ENCODE measurements around the gene NOSIP. TPM values are rescaled to one million over a fixed set of nuclear protein-coding genes. Genes with fewer than 3 reads are reported as not detected.

Gene NOSIP
- polyA plus RNA-seq, 3 donors: 61.0 to 95.7 (median 77.8) TPM

DNA sequence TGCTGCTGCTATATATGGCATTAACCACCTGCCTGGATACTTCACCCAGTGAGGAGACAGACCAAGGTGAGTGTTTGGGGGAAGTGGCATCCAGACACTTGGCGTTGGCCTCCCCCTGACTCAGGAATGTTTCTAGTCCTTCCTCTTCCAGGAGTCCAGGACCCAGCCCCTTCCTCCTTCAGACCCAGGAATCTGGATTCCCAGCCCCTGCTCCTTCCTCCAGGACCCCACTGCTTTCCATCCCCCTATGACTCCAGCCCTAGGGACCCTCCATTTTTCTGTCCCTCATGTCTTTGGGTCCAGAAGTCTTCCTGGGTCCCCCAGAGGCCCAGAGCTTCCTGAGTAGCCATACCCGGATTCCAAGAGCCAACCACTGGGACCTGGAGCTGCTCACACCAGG lies 2.9 kb upstream of the NOSIP start:
- H3K27ac ChIP-seq (ENCODE audit: low read depth, low read length): no peak overlapping the region
- WGBS, 3 donors: 44 to 65% (median 58%) methylated on average over 2 of the region's 2 CpGs

DNA sequence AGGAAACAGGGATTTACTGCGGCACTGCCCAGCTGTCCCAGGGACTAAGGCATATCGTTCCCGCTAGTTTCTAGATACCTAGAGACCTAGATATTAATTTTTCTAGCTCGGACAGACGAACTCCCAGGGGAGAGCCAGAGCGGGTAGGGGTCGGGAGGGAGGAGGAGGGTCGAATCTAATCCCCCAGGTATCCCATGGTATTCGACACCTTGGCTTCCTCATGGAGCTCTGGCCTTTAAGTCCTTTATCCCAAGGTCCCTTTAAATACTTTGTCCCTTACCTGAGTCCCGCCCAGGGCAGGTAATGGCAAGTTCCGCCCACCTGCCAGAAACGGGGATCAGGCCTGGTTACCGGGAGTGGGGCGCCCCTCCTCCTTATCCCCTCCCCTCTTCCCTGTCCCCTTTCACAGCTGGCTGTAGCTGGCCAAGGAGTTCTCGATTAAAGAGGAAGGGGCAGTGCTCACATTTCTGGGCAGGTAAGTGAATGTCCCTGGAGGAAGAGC lies 702 bp upstream of the NOSIP start, which contains the start of gene PRRG2:
TSS of gene PRRG2 (plus strand) at position 310 of the 502 bp plus-strand sequence. CDS start 1,904 bp downstream, outside the sequence.
- H3K27ac ChIP-seq (ENCODE audit: low read depth, low read length): no peak within 1 kb of the TSS
- 8 to 39% (median 37%) methylated on average over 15 of the region's 15 CpGs for WGBS, 3 donors

DNA sequence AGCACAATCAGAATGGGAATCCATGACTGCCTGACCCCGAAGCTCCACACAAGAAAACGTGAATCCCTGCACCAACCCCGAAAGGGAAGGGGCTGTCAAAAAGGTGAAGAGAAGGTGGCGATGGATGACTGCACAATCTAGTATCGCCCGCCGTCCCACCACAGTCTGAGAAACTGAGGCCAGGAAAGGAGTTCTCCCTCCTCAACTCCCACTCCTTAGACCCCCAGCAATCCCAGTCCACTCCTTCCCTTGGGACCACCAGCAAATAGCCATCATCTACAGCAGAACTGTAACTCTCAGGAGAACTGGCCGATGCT lies 451 bp downstream of the NOSIP start:
- H3K27ac ChIP-seq (ENCODE audit: low read depth, low read length): no peak overlapping the region
- 0 to 2% (median 2%) methylated on average over 8 of the region's 8 CpGs for WGBS, 3 donors

- WGBS, 3 donors: 44 to 74% (median 67%) methylated on average over 4 of the region's 4 CpGs
- no peak overlapping the region for H3K27ac ChIP-seq (ENCODE audit: low read depth, low read length)
Observed at GRCh38 chr19:49579193-49579592, 1.2 kb downstream of the NOSIP start.

- WGBS, 3 donors: 90 to 95% (median 93%) methylated on average over 2 of the region's 2 CpGs
Observed at GRCh38 chr19:49574206-49574755, 6.1 kb downstream of the NOSIP start.

GRCh38 chr19:49573425-49573824 lies 6.9 kb downstream of the NOSIP start:
- H3K27ac ChIP-seq (ENCODE audit: low read depth, low read length): no peak overlapping the region

More at GRCh38 chr19:49574206-49574755, 6.1 kb downstream of the NOSIP start:
- H3K27ac ChIP-seq (ENCODE audit: low read depth, low read length): no peak overlapping the region

DNA sequence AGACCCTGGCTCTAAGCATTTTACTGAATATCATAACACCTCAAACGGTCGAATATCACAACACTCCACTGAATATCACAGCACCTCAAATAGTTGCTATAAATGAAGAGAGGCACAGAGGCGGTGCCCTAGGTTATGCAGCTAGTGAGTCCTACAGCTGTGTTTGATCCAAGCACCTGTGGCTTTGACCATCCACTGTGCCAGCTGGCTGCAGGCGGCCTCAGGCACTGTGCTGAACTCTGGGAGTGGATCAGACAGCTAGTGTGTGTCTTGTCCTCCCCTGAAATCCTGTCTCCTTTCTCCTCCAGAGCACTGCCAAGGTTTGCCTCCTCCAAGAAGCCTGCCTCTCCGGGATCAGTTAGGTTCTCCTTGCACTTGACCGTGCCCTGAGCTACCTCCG lies 7.3 kb downstream of the NOSIP start:
- 76 to 93% (median 88%) methylated on average over 7 of the region's 7 CpGs for WGBS, 3 donors

More at GRCh38 chr19:49573425-49573824, 6.9 kb downstream of the NOSIP start:
- 83 to 87% (median 84%) methylated on average over 3 of the region's 3 CpGs for WGBS, 3 donors

DNA sequence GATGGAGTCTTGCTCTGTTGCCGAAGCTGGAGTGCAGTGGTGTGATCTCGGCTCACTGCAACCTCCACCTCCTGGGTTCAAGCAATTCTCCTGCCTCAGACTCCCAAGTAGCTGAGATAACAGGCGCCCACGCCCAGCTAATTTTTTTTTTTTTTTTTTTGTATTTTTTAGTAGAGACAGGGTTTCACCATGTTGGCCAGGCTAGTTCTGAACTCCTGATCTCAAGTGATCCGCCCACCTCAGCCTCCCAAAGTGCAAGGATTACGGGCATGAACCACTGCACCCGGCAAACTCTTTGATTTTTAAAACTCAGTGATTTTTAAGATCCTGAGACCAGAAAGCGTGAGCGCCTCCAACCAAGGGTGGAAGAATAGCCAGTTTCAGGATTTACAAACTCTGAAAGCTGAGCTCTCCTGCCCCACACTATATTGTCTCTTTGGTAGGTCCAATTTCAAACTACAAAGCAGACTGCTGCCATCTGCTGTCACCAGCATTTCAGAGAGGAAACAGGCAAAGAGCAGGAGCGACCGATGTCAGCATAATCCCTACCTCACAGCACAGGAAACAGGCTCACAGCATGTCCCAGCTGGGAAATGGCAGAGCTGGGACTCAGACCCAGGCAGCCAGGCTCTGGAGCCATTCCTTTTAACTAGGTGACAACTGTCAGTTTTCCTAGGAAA lies 9.2 kb downstream of the NOSIP start:
- 60 to 70% (median 66%) methylated on average over 11 of the region's 11 CpGs for whole genome bisulfite sequencing, 3 donors
- H3K27ac ChIP-seq (ENCODE audit: low read depth, low read length): no peak overlapping the region

More for the DNA sequence above, 7.3 kb downstream of the NOSIP start:
- H3K27ac ChIP-seq (ENCODE audit: low read depth, low read length): no peak overlapping the region

DNA sequence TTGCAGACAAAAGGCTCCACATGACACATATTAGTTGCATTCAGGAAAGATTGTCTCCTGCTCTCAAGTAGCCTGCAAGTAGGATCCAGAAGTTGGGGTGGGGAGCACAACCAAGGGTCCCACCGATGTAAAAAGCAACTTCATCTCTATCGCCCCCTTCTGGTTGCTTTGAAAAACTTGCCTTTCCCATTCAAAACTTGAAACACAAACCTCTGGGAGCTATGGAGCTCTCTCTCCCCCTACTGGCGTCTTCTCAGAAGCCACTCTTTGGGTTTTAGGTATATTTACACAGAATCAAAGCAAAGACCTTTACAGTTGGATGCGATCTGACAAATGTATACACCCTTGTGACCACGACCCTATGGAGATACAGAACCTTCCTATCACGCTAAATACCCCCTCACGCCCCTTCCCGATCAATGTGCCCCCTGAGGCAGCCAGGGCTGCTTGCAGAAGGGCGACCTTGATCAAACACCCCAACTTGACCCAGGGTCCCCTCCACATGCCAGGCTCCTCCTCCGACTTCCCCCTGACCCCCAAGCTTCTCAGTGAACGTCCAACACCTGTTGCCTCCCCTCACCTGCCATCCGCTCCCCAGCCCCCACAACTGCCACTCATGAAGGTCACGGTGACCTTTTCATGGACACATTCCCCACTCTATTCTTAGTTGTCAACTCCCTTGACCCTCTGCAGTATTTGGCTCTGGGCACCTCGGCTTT lies 10.1 kb downstream of the NOSIP start:
- WGBS, 3 donors: 12 to 34% (median 30%) methylated on average over 14 of the region's 14 CpGs
- no peak overlapping the region for H3K27ac ChIP-seq (ENCODE audit: low read depth, low read length)

DNA sequence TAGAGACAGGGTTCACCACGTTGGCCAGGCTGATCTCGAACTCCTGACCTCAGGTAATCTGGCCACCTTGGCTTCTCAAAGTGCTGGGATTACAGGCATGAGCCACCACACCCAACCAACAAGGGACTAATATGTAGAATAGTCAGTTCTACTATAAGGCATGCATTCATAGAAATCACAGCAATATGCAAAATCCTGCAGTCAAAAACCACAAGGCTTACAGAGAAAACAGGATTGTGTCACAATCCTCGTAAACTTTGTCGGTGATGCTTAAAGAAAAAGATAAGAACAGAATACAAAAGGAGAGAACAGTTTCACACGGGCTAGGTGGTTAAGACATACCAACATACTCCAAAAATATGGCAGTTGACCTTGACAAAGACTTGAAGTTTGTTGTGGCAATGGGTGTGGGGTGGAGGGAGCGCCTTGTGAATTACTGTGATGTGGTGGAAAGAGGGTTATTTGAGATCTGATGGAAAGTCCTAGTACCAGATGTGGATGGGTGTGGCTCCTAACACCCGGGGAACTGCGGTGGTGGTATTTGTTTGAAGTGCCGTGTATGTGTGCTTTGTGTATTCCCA lies 12.4 kb downstream of the NOSIP start:
- 41 to 59% (median 58%) methylated on average over 9 of the region's 9 CpGs for WGBS, 3 donors
- H3K27ac ChIP-seq (ENCODE audit: low read depth, low read length): no peak overlapping the region

- no peak overlapping the region for H3K27ac ChIP-seq (ENCODE audit: low read depth, low read length)
- 98 to 100% (median 100%) methylated on average over 3 of the region's 3 CpGs for WGBS, 3 donors
Observed at GRCh38 chr19:49566302-49566701, 14.1 kb downstream of the NOSIP start.

GRCh38 chr19:49565261-49565660 lies 15.1 kb downstream of the NOSIP start:
- WGBS, 3 donors: 28 to 41% (median 41%) methylated on average over 4 of the region's 4 CpGs

DNA sequence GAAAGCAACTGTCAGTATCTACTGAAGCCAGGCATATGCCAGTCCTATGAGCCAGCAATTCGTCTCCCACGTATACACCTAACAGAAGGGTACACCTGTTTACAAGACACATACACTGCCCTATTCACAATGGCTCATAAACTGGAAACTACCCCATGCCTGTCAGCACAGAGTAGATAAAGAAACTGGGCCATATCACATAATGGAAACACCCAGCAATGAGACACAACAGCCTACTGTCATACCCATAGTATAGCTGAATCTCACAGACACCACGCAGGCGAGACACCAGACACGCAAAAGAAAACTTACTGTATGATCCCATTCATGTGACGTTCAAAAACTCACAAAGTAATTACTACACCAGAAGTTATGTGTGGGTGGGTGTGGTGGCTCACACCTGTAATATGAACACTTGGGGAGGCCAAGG lies 15.7 kb downstream of the NOSIP start:
- H3K27ac ChIP-seq (ENCODE audit: low read depth, low read length): no peak overlapping the region
- 74 to 90% (median 85%) methylated on average over 6 of the region's 6 CpGs for WGBS, 3 donors

More at GRCh38 chr19:49565261-49565660, 15.1 kb downstream of the NOSIP start:
- H3K27ac ChIP-seq (ENCODE audit: low read depth, low read length): no peak overlapping the region

DNA sequence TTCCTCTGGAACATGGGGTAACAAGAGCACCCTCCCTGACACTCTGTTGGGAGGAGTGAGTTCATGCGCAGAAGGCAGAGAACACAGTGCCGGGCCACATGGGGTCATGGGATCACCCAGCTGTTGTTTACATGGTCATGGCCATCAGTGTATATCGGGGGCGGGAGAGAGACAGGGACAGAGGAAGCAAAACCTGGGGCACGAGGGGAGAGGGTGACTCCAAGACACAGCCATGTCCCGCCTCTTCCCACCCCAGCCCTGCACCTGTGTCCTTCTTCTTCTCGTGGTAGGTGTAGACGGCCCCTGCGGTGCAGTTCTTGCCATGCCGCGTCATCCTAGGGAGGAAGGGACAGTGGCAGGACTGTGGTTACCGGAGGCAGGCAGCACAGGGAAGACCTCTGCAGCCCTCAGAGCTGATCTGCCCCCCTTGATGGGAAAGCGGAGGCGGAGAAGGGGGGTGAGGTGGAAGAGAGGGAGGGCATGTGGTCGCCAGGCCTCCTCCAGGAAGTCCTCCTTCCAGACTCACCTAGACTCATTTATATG lies 19.9 kb downstream of the NOSIP start:
- no peak overlapping the region for H3K27ac ChIP-seq (ENCODE audit: low read depth, low read length)
- WGBS, 3 donors: 42 to 55% (median 45%) methylated on average over 15 of the region's 15 CpGs

DNA sequence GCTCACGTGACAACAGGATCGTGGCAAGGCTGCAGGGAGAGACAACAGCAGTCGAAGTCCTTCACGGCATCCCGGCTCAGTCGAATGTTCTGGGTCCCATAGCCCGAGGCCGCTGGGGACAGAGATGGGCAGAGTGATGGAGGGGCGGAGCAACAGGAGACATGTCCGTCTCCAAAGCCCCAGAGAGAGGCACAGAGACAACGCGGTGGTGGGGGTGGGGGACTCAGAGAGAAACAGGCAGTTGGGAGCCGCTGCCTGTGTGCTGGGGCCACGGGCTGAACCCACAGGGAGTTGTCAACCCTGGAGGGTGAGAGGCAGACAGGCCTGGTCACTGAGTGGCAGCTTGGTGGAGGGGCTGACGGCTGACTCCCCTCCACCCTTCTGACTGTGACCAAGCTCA lies 20.4 kb downstream of the NOSIP start:
- 42 to 78% (median 74%) methylated on average over 15 of the region's 15 CpGs for WGBS, 3 donors
- H3K27ac ChIP-seq (ENCODE audit: low read depth, low read length): no peak overlapping the region

DNA sequence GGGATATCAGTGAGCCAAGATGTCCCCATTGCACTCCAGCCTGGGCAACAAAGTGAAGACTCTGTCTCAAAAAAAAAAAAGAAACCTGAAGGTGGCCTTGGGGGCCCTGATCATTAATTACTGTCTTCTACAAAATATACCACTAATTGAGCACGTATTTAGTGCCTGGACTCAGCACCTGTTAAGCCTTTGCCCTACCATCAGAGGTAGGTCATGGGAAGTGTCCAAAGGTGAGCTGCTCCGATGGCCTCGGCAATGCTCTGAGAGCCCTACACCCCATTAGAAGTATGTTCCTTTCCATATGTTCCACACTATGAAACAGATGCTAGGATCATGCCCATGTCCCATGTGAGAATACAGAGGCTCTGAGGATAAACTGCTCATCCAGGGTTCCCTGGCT lies 20.9 kb downstream of the NOSIP start:
- 60 to 93% (median 88%) methylated on average over 3 of the region's 3 CpGs for WGBS, 3 donors

DNA sequence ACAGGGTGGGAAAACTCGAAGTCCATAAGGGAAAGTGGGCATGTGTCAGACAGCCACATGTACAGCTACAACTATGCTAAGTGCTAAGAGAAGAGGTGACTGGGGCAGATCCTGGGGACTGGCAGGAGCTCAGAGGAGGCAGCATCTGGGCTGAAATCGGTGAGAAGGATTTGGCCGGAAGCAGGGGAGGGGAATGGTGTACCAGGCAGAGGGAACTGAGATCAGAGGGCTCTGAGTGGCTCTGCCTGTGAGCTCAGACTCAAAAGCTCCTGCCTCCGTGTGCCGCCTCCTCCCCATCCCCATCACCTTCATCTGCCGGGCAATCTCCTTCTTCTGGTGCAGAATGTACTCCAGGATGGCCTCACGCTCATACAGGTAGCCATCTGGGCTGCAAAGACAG lies 21.8 kb downstream of the NOSIP start:
- no peak overlapping the region for H3K27ac ChIP-seq (ENCODE audit: low read depth, low read length)
- 53 to 82% (median 81%) methylated on average over 6 to 7 of the region's 7 CpGs for WGBS, 3 donors

More for the DNA sequence above, 20.9 kb downstream of the NOSIP start:
- no peak overlapping the region for H3K27ac ChIP-seq (ENCODE audit: low read depth, low read length)

- 64 to 95% (median 90%) methylated on average over 16 to 18 of the region's 18 CpGs for whole genome bisulfite sequencing, 3 donors
- H3K27ac ChIP-seq (ENCODE audit: low read depth, low read length): no peak overlapping the region
Observed at GRCh38 chr19:49557641-49558325, 22.6 kb downstream of the NOSIP start.
